ENCODE results near the gene CADM4.

Gene CADM4

DNA sequence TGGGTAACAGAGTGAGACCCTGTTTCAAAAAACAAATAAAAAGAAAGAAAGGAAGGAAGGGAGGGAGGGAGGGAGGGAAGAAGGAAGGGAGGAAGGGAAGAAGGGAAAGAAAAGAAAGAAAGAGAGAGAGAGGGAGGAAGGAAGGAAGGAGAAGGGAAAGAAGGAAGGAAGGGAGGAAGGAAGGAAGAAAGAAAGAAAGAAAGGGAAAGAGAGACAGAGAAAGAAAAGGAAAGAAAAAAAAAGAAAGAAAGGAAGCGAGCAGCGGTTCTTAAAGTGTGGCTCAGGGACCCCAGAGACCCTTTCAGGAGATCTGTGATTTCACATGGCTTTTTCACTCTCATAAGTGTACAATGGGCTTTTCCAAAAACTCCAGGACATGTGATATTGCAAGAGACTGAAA lies 9.9 kb upstream of the CADM4 start:
- TF ChIP-seq, protein P1, sequence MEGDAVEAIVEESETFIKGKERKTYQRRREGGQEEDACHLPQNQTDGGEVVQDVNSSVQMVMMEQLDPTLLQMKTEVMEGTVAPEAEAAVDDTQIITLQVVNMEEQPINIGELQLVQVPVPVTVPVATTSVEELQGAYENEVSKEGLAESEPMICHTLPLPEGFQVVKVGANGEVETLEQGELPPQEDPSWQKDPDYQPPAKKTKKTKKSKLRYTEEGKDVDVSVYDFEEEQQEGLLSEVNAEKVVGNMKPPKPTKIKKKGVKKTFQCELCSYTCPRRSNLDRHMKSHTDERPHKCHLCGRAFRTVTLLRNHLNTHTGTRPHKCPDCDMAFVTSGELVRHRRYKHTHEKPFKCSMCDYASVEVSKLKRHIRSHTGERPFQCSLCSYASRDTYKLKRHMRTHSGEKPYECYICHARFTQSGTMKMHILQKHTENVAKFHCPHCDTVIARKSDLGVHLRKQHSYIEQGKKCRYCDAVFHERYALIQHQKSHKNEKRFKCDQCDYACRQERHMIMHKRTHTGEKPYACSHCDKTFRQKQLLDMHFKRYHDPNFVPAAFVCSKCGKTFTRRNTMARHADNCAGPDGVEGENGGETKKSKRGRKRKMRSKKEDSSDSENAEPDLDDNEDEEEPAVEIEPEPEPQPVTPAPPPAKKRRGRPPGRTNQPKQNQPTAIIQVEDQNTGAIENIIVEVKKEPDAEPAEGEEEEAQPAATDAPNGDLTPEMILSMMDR (IDR thresholded peaks at IDR 0.05; ENCODE audit: borderline replicate concordance, insufficient read depth, low read depth, low read length), result no peak
- no peak overlapping the region for H3K4me3 ChIP-seq (ENCODE audit: low read depth, low read length)

DNA sequence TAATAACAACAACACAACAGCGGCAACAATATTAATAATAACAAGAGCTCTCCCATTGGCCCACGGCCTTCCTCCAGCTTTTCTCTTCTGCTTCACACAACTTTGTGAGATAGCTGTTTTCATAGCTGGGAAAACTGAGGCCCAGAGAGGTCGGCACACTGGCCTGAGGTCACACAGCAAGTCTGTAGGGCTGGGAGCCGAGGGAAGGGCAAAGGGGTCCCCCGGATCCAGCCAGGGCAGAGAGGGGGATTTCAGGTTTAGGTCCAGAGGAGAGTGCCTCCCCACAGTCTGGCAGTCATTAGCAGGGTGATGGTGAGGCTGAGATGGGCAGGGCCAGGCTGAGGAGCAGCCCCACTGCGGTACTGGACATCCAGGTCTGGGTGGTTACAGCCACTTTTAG lies 9.0 kb upstream of the CADM4 start:
- TF ChIP-seq, protein P1 (IDR thresholded peaks at IDR 0.05; ENCODE audit: borderline replicate concordance, insufficient read depth, low read depth, low read length), result no peak
- H3K4me3 ChIP-seq (ENCODE audit: low read depth, low read length), result no peak overlapping the region

DNA sequence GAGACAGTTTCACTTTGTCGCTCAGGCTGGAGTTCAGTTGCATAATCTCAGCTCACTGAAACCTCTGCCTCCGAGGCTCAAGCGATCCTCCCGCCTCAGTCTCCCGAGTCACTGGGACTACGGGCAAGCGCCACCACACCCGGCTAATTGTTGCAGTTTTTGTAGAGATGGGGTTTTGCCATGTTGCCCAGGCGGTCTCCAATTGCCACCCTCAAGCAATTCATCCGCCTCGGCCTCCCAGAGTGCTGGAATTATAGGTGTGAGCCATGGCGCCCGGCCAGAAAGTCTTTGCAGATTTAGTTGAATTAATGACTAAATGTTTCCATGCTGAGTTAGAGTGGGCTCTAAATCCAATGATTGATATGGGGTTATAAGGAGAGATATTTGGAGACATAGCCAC lies 4.5 kb upstream of the CADM4 start:
- TF ChIP-seq, protein P1 (IDR thresholded peaks at IDR 0.05; ENCODE audit: borderline replicate concordance, insufficient read depth, low read depth, low read length), result no peak
- H3K4me3 ChIP-seq (ENCODE audit: low read depth, low read length), result no peak overlapping the region

DNA sequence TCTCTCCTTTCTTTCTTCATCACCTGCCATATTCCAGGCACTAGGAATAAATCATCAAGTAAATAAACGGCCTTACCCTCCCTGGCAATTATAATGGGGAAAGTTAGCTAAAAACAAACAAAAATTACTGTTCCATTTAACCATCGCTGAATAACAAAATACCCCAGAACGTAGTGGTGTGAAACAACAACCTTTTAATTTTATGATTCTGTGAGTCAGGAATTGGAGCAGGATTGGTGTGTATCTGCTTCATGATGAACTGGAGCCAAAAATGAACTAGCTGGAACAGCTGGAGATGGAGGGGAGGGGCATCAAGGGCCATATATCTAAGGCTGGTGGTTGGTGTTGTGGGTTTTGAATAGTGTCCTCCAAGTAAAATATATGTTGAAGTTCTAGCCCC lies 3.7 kb upstream of the CADM4 start:
- H3K4me3 ChIP-seq (ENCODE audit: low read depth, low read length), result no peak overlapping the region
- TF ChIP-seq, protein P1 (IDR thresholded peaks at IDR 0.05; ENCODE audit: borderline replicate concordance, insufficient read depth, low read depth, low read length), result no peak

DNA sequence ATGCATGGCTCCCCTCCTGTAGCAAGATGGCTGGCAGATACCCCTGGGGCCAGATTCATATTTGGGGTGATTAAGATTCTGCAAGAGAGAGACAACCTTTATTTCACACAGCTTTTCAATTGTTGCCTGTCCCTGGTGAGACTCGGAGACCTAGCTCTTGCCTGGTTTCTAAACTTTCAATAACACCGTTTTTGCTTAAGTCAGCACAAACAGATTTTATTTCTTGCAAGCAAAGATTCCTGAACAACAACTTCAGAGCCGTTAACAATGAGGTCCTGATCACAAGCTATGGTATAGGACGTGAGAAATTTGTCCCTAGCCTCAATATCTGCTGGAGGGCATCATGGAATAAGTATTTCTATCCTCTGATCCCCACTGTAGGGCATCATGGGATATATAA lies 2.9 kb upstream of the CADM4 start:
- TF ChIP-seq, protein P1 (IDR thresholded peaks at IDR 0.05; ENCODE audit: borderline replicate concordance, insufficient read depth, low read depth, low read length), result no peak
- H3K4me3 ChIP-seq (ENCODE audit: low read depth, low read length), result no peak overlapping the region

DNA sequence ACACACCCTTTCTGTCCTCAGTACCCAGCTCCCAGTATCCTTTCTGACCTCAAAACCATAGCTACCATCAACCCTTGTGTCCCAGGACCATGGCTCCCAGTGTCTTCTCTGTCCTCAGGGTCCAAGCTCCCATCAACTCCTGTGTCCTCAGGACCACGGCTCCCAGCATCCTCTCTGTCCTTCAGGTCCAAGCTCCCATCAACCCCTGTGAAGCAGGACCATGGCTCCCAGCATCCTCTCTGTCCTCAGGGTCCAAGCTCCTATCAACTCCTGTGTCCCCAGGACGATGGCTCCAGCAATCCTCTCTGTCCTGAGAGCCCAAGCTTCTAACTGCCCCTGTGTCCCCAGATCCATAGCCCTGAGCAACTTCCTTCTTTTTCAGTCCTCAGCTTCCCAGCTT lies 1.7 kb upstream of the CADM4 start:
- H3K4me3 ChIP-seq (ENCODE audit: low read depth, low read length), result no peak overlapping the region
- TF ChIP-seq, protein P1 (IDR thresholded peaks at IDR 0.05; ENCODE audit: borderline replicate concordance, insufficient read depth, low read depth, low read length), result no peak

DNA sequence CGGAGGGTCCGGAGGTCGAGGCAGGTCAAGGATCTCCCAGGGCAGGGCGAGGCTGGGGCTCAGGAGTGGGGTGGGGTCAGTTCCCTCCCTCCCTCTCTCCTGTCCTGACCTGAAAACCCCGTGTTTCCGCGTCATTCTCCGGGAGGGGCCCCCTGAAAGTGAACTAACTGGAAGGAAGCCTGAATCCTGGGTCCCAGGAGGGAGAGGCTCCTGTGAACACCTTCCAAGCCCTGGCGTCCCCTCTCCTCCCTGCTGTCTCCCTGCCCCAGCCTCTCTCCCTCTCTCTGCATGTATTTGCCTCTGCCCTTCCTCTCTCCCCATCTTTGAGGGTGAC lies 741 bp upstream of the CADM4 start:
- no peak overlapping the region for H3K4me3 ChIP-seq (ENCODE audit: low read depth, low read length)

More for the DNA sequence above, 741 bp upstream of the CADM4 start:
- TF ChIP-seq, protein P1 (IDR thresholded peaks at IDR 0.05; ENCODE audit: borderline replicate concordance, insufficient read depth, low read depth, low read length), result no peak
